ENCODE measurements around the gene SLC40A1.

Gene SLC40A1

DNA sequence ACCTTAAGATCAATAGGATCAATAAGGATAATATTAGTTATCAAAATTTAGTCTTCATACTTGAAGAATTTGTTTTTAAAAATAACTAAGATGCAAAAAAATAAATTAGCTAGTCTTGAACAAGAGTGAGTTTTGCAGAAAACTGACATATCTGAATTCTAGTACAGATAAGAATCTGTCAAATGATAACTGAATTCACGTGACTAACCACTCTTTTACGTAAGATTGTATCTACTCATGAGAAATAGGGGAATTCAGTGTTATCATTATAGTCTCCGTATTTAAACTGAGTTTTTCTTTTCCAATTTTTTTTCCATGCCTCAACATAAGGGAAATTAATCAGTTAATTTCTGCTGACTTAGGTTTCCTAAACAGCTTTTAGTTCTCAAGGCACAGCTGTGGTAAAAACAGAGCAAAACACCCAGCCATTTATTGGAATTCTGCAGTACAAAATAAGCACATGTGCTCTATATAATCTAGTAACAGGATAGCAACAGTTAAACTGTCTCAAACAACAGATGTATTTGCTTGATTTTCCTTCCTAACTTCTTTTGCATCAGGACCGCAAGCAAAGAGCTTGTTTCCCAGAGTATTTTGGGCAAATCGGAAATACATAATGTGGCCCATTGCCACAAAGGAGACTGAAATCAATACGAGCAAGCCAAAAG is 19.1 kb downstream of the SLC40A1 start:
- no peak overlapping the region for H3K9ac ChIP-seq (ENCODE audit: low read depth, low read length)
- H3K4me1 ChIP-seq (ENCODE audit: insufficient read depth, low read length), result peaks cover 7% of the 10 kb centered on the region
- H3K9me3 ChIP-seq (ENCODE audit: control insufficient read depth, insufficient read depth, low read length), result no peaks in the 10 kb centered on the region
- no peaks in the 10 kb centered on the region for H3K36me3 ChIP-seq (ENCODE audit: insufficient read depth, low read length)

DNA sequence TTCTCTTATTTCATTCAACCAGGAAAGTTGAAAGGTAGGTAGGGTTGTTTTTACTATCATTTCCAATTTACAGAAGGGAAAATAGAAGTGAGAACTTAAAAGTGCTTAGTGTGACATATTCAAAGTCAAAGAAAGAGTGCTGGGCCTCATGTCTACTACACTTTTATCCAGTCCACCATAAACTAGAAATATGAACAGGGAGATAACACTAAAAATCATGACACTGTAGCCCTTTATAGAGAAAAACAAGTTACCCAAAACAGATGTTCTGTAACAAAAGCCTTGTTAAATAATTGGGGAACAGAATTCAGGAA is 20.4 kb downstream of the SLC40A1 start:
- Histone ChIP-seq H3K9me3 (ENCODE audit: control insufficient read depth, insufficient read depth, low read length) (no peaks in the 10 kb centered on the region), H3K4me1 (ENCODE audit: insufficient read depth, low read length) (peaks cover 13% of the 10 kb centered on the region), H3K36me3 (ENCODE audit: insufficient read depth, low read length) (no peaks in the 10 kb centered on the region), H3K9ac (ENCODE audit: low read depth, low read length) (no peak overlapping the region)

DNA sequence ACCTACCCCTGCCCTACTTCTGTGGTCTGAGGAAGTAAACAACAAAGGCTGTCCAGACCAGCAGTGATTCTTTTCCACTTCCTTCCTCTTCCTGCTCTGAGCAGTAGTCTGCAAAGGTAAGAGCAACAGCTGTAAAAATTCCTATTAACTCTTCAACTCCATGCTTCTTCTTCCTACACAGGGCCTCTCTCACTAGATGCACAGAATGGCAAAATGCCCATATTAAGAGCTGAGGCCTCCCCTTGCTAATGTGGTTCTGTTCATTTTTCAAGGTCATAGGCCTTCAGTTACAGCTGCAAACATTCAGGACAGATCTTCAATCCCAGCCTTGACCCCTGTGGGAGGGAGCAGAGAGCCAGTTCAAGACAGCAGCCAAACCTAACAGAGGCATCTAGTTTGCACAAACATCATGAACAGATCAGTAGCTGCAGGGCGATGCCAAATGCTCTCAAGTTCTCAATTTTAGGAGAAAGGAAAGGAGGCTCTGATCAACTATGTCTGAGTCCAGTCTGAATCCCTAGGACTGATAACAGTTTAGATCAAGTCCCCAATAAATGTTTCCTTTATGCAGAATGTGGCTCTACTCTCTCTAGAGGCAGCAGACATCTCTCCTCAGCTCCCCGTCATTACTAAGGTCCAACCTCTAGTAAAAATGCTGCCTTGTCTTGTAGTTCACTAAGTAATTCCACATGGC is 20.9 kb downstream of the SLC40A1 start:
- H3K4me1 ChIP-seq (ENCODE audit: insufficient read depth, low read length), result peaks cover 13% of the 10 kb centered on the region
- no peaks in the 10 kb centered on the region for H3K36me3 ChIP-seq (ENCODE audit: insufficient read depth, low read length)
- no peaks in the 10 kb centered on the region for H3K9me3 ChIP-seq (ENCODE audit: control insufficient read depth, insufficient read depth, low read length)
- H3K9ac ChIP-seq (ENCODE audit: low read depth, low read length), result no peak overlapping the region

DNA sequence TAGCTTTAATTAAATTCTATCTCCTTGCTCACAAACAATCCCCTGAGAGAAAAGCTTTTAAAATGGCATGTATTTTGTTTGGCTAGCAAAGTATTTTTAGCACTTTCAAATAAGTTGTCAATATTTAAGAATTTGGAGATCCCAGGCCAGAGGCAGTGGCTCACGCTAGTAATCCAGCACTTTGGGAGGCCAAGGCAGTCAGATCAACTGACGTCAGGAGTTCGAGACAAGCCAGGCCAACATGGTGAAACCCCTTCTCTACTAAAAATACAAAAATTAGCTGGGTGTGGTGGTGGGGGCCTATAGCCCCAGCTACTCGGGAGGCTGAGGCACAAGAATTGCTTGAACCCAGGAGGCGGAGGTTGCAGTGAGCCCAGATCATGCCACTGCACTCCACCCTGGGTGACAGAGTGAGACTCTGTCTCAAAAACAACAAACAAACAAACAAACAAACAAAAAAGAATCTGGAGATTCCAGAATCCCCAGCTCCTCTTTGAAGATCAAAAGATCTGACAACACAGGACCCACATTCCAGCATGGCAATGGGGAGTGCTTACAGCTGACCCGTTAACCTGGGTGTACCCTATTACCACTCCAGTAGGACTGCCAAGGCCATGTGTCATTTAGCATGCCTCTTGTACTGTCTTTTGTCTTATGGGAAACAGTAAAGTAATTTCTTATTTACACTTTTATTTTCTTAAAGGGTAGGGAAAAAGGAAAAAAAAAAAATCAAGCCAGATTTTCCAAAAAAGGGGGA is 21.9 kb downstream of the SLC40A1 start:
- H3K9me3 ChIP-seq (ENCODE audit: control insufficient read depth, insufficient read depth, low read length), result no peaks in the 10 kb centered on the region
- H3K36me3 ChIP-seq (ENCODE audit: insufficient read depth, low read length), result no peaks in the 10 kb centered on the region
- peaks cover 13% of the 10 kb centered on the region for H3K4me1 ChIP-seq (ENCODE audit: insufficient read depth, low read length)
- H3K9ac ChIP-seq (ENCODE audit: low read depth, low read length), result no peak overlapping the region

DNA sequence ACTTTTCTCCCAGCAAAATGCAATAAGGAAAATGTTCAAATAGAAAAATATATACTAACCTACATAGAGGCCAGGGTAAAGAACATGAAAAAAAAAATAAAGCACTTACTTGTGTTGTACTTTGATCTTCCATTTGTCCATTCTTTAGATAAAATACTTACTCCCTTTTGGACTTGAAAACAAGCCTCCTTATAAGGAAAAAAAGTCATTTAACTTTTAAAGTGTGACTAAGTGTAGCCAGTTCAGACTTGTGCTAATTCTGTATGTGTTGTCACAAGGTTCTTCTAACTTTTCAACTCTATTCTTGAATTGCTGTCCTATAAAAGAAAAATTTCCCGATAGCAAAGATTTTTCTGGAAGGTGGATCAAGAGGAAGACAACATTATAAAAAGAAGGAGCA is 23.2 kb downstream of the SLC40A1 start:
- Histone ChIP-seq H3K9me3 (ENCODE audit: control insufficient read depth, insufficient read depth, low read length) (no peaks in the 10 kb centered on the region), H3K4me1 (ENCODE audit: insufficient read depth, low read length) (peaks cover 13% of the 10 kb centered on the region), H3K9ac (ENCODE audit: low read depth, low read length) (no peak overlapping the region), H3K36me3 (ENCODE audit: insufficient read depth, low read length) (no peaks in the 10 kb centered on the region)

DNA sequence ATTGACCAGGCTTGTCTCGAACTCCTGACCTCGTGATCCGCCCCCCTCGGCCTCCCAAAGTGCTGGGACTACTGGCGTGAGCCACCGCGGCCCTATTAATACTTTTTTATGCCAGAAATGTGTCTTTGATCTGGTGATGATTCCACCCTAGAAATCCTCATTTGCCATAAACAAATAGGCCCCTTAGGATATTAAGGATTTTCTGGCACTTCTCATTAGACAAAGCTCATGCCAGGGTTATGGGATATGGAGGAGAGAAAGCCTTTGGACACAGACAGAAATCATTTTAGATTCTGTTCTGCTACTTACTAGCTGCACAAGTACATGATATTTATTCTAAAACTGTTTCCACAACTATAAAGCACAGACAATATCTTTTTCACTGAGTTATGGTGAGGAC is 24.1 kb downstream of the SLC40A1 start:
- H3K9ac ChIP-seq (ENCODE audit: low read depth, low read length), result no peak overlapping the region
- H3K36me3 ChIP-seq (ENCODE audit: insufficient read depth, low read length), result no peaks in the 10 kb centered on the region
- H3K9me3 ChIP-seq (ENCODE audit: control insufficient read depth, insufficient read depth, low read length), result no peaks in the 10 kb centered on the region
- H3K4me1 ChIP-seq (ENCODE audit: insufficient read depth, low read length), result peaks cover 13% of the 10 kb centered on the region

DNA sequence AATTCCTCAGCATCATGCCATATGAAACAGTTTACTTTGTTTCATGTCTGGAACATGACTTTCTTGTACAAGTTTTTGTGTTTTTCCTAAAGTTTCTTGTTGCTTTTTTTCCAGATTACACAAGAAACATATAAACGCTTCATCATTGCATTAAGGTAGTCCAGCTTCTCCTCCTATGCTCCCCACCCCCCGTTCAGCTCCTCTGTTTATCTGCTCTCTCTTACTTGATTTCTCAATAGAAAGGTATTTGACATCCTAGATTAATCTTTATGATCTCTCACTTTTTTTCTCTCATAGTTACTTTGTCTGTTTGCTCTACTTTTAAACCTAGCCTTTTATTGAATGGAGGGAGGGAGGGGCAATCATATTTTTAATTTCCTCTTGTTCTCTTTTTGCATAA is 25.4 kb downstream of the SLC40A1 start:
- H3K9me3 ChIP-seq (ENCODE audit: control insufficient read depth, insufficient read depth, low read length), result no peaks in the 10 kb centered on the region
- no peaks in the 10 kb centered on the region for H3K36me3 ChIP-seq (ENCODE audit: insufficient read depth, low read length)
- H3K4me1 ChIP-seq (ENCODE audit: insufficient read depth, low read length), result peaks cover 13% of the 10 kb centered on the region
- H3K9ac ChIP-seq (ENCODE audit: low read depth, low read length), result no peak overlapping the region

DNA sequence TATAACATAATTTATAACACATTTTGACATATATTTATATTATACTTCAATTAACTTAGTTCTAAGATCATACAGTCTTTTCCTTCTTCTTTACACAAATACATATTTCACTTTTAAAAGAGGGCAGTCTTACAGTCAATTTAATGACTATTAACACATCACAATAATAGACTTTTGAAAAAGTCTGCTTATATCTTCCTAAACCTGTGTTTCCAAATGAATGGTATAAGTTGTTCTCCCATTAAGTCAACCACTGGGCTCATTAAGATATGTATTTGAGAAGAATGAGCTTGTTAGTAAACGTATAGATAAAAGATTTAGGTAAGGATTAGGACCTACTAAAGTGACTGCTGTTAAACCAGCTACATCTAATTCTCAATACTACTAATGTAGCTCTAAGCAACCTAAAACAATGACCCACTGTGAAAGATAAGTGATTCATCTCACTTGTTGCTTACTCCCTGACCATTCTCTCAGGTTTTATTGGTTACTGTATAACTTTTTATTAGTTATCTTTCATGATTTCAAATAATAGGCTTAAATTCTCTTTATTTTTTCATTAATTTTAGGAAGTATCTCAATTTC is 27.0 kb downstream of the SLC40A1 start:
- H3K4me1 ChIP-seq (ENCODE audit: insufficient read depth, low read length), result peaks cover 6% of the 10 kb centered on the region
- no peaks in the 10 kb centered on the region for H3K9me3 ChIP-seq (ENCODE audit: control insufficient read depth, insufficient read depth, low read length)

DNA sequence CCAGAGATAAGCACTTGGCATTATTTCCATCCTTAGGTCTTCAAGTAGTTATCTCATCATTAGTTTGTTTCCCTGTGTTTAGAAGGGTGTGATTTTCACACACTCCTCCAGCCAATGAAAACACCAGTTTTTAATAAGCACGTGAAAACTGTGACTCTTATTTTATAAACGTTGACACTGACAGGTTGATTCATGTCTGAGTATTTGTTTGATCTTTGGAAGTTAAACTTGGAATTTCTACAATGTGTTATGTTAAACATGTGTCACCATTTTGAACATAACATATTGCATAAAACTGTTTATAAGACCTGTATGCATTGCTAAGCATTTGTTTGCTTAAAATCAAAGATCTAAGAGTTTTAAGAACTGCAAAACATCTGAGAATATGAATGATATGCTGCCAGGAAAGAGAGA is 27.6 kb downstream of the SLC40A1 start:
- peaks cover 6% of the 10 kb centered on the region for H3K4me1 ChIP-seq (ENCODE audit: insufficient read depth, low read length)
- no peaks in the 10 kb centered on the region for H3K9me3 ChIP-seq (ENCODE audit: control insufficient read depth, insufficient read depth, low read length)
- H3K9ac ChIP-seq (ENCODE audit: low read depth, low read length), result no peak overlapping the region
- no peaks in the 10 kb centered on the region for H3K36me3 ChIP-seq (ENCODE audit: insufficient read depth, low read length)

More for the DNA sequence above, 27.0 kb downstream of the SLC40A1 start:
- Histone ChIP-seq H3K36me3 (ENCODE audit: insufficient read depth, low read length) (no peaks in the 10 kb centered on the region), H3K9ac (ENCODE audit: low read depth, low read length) (no peak overlapping the region)

DNA sequence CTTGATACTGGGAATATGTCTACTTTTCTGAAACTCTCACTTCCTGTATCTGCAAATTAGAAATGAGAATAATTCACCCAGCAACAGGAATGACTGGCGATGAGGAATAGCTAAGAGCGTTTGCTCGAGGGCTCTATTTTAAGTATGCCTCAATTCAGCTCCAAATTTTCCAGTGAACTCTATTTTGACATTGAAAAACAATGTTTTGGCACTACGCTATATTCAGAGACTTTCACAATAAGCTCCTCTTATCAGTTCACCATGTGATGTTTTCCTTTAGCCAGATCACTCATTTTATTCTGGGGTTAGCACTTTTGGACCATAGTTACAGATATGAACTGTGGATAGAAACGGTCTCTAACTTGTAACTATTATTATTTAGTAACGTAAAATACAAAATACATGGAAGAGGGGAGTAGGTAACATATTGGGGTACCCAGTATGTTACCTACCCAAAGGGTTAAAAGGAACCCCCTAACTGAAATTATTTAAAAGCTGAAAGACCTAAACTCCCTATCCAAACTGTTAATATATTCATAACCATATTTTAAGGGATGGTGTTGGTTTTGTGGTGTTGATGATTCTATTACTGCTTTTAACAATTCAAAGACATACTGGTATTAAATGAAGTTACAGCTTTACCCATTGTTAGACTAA is 28.1 kb downstream of the SLC40A1 start:
- no peaks in the 10 kb centered on the region for H3K9me3 ChIP-seq (ENCODE audit: control insufficient read depth, insufficient read depth, low read length)
- no peaks in the 10 kb centered on the region for H3K36me3 ChIP-seq (ENCODE audit: insufficient read depth, low read length)
- no peak overlapping the region for H3K9ac ChIP-seq (ENCODE audit: low read depth, low read length)
- peaks cover 6% of the 10 kb centered on the region for H3K4me1 ChIP-seq (ENCODE audit: insufficient read depth, low read length)

DNA sequence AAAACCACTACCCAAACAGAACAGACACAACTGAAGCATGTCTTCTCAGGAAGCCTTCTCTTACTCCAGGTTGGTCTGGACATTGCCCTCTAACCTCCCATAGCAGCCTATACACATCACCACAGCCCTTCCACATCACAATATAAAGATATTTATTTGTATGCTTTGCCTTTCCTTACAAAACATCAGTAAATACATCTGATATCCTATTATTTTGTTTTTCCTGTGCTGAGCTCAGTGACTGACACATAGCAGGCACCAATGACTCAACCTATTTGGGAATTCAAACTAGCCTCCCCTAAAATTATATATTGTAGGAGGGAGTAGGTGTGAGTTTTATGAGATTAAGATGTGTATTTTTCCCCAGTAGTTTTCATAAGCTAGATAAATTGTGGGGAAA is 28.8 kb downstream of the SLC40A1 start:
- Histone ChIP-seq H3K4me1 (ENCODE audit: insufficient read depth, low read length) (peaks cover 6% of the 10 kb centered on the region), H3K36me3 (ENCODE audit: insufficient read depth, low read length) (no peaks in the 10 kb centered on the region), H3K9ac (ENCODE audit: low read depth, low read length) (no peak overlapping the region), H3K9me3 (ENCODE audit: control insufficient read depth, insufficient read depth, low read length) (no peaks in the 10 kb centered on the region)

DNA sequence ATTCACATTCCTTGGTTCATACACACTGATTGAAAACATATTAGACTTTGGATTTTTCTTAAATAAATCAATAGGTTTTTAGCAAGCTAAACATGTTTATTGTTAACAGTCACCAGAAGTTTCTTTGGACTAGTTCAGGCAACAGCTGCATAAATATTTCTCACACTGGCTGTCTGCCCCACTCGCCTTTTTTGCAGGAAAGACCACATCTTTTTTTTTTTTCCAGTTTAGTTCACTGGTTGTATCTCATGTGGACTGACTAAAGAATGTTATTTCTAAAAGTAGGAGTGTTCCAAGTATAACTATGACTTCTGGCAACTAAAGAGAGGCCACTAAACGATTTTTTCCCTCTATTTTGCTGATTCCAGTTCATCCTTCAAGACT is 31.1 kb downstream of the SLC40A1 start:
- H3K9ac ChIP-seq (ENCODE audit: low read depth, low read length), result no peak overlapping the region
- H3K9me3 ChIP-seq (ENCODE audit: control insufficient read depth, insufficient read depth, low read length), result no peaks in the 10 kb centered on the region
- H3K36me3 ChIP-seq (ENCODE audit: insufficient read depth, low read length), result no peaks in the 10 kb centered on the region
- H3K4me1 ChIP-seq (ENCODE audit: insufficient read depth, low read length), result no peaks in the 10 kb centered on the region

DNA sequence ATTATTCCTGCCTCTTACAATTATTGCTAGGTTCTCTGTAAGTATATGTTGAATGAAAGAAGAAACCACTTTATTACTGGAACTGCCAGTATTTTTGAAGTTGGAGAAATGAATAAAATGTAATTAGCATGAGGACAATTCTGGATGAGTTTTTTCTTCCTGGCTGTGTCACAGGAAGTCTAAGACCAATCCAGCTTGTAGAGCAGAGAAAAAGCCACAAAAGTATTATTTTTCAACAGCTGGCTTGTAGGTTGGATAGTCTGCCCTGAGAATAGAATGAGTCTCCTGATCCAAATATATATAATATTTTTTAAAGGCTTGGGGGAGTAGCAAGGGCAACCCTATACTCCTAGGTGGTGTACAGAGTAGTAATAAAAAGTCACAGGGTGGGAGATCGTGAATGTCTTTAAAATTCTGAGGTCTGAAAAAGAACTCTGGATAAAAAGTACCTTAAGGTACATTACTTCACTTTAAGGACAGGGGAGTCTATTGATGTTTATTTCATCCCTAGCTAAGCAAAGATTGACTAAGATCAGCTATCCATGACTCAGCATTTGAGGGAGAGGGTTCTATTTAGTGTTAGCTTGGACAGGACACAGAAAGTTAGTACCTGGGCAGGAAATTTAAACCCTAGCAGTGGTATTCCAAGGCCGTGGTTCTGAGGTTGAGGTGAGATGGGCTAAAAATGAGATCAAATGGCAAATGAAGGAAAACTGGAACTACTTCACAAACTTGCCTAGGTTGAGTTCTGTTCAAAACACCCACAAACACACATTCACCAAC is 31.7 kb downstream of the SLC40A1 start:
- H3K9me3 ChIP-seq (ENCODE audit: control insufficient read depth, insufficient read depth, low read length), result no peaks in the 10 kb centered on the region
- H3K9ac ChIP-seq (ENCODE audit: low read depth, low read length), result no peak overlapping the region
- H3K4me1 ChIP-seq (ENCODE audit: insufficient read depth, low read length), result no peaks in the 10 kb centered on the region
- no peaks in the 10 kb centered on the region for H3K36me3 ChIP-seq (ENCODE audit: insufficient read depth, low read length)

DNA sequence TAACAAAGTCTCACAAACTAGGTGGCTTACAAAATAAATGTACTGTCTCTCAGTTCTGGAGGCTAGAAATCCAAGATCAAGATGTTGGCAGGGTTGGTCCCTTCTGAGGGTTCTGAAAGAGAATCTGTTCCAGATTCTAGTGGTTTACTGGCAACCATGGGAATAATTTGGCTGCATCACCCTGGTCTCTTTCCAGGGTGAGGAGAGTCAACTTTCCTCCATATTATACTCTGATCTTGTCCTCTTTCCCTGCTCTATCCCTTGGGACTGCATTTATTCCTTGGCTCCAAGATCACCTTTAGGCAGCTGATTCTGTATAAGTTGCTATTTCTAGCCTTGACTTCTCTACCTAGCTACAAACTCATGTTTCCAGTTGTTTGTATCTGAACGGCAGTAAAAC is 35.2 kb downstream of the SLC40A1 start:
- Histone ChIP-seq H3K36me3 (ENCODE audit: insufficient read depth, low read length) (no peaks in the 10 kb centered on the region), H3K9ac (ENCODE audit: low read depth, low read length) (no peak overlapping the region), H3K4me1 (ENCODE audit: insufficient read depth, low read length) (no peaks in the 10 kb centered on the region), H3K9me3 (ENCODE audit: control insufficient read depth, insufficient read depth, low read length) (no peaks in the 10 kb centered on the region)

Data from ES-I3 (cell line).